K562 (cell line): Measurements from ENCODE around the gene AAMP.

Source experiments
- CCAR2 ChIP-seq: fragments of 200-400 bp; formaldehyde crosslinking; IDR thresholded peaks from 2 replicates; pipeline ENCODE4 v1.6.1; 2017; ENCODE audit warnings: mild to moderate bottlenecking, low read depth, low read length
- ERF ChIP-seq: fragments of 450-650 bp; formaldehyde crosslinking; IDR thresholded peaks from 2 replicates; pipeline ENCODE4 v1.4.0; 2020; ENCODE audit warnings: mild to moderate bottlenecking, mixed read lengths
- EZH2 ChIP-seq: IDR thresholded peaks from 2 replicates; pipeline ENCODE4 v1.6.1; 2012; ENCODE audit warnings: low read depth, mild to moderate bottlenecking, inconsistent platforms, low read length, borderline replicate concordance
- FOXP1 ChIP-seq: sonication (generic); formaldehyde crosslinking; IDR thresholded peaks from 2 replicates; pipeline ENCODE4 v1.8.0; 2022; ENCODE audit warnings: mild to moderate bottlenecking, missing genetic modification reagents
- PHF8 ChIP-seq: fragments of 200-600 bp; sonication (generic); IDR thresholded peaks from 2 replicates; pipeline ENCODE4 v1.6.1; 2012; ENCODE audit warnings: mixed run types, mild to moderate bottlenecking, inconsistent platforms, low read length, moderate library complexity, borderline replicate concordance
- POLR2AphosphoS5 ChIP-seq: IDR thresholded peaks from 2 replicates; pipeline ENCODE4 v1.6.1; 2011; ENCODE audit warnings: mild to moderate bottlenecking, low read depth, low read length, moderate library complexity; ENCODE audit not compliant: control insufficient read depth, insufficient read depth
- SPI1 ChIP-seq: IDR thresholded peaks from 2 replicates; pipeline ENCODE4 v1.6.1; 2011; ENCODE audit warnings: low read depth, low read length, control low read depth, borderline replicate concordance
- SUPT5H ChIP-seq: fragments of 450-650 bp; IDR thresholded peaks from 2 replicates; pipeline ENCODE4 v1.6.1; 2016
- ZNF444 ChIP-seq: fragments of 250-450 bp; sonication (Bioruptor Pico); IDR thresholded peaks from 2 replicates; pipeline ENCODE4 v1.4.0; 2020; ENCODE audit warnings: mild to moderate bottlenecking, moderate library complexity
- TF ChIP-seq, protein P1 (sequence below): fragments of 450-650 bp; formaldehyde crosslinking; IDR thresholded peaks from 2 replicates; pipeline ENCODE4 v1.4.0; 2020; ENCODE audit warnings: mild to moderate bottlenecking, mixed read lengths
- TF ChIP-seq, protein P2 (sequence below): fragments of 450-650 bp; IDR thresholded peaks from 2 replicates; pipeline ENCODE4 v1.6.1; 2016; ENCODE audit warnings: missing biosample characterization, missing genetic modification characterization
- TF ChIP-seq, protein P3 (sequence below): IDR thresholded peaks from 2 replicates; pipeline ENCODE4 v1.6.1; 2014; ENCODE audit warnings: antibody characterized with exemption
- TF ChIP-seq, protein P4 (sequence below), 3 experiments: IDR thresholded peaks in 2 of 3; conservative IDR thresholded peaks in 1 of 3; 2 replicates each; pipeline ENCODE4 v1.5.1; 2011 to 2012; ENCODE audit warnings: low read length in 3 of 3, mild to moderate bottlenecking in 3 of 3, control low read depth in 2 of 3, improper control_type of control experiment in 1 of 3, inconsistent platforms in 1 of 3, low read depth in 1 of 3, mixed read lengths in 1 of 3, moderate library complexity in 1 of 3; ENCODE audit not compliant: insufficient read depth in 2 of 3

DNA sequence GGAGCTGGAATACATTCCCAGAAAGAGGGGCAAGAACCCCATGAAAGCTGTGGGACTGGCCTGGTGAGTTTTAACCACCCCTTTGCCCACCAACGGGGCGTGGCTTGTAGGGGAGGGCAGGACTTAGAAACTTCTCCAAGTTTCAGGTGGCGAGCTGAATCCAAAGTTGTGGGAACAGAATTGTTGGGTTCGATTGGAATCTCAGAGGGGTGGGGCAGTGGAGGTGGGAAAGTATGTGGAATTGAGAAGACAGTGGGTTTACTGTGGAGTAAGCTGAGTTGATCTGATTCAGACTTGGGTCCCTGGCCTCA, 1.5 kb upstream of the AAMP start:
- TF ChIP-seq, protein P1, sequence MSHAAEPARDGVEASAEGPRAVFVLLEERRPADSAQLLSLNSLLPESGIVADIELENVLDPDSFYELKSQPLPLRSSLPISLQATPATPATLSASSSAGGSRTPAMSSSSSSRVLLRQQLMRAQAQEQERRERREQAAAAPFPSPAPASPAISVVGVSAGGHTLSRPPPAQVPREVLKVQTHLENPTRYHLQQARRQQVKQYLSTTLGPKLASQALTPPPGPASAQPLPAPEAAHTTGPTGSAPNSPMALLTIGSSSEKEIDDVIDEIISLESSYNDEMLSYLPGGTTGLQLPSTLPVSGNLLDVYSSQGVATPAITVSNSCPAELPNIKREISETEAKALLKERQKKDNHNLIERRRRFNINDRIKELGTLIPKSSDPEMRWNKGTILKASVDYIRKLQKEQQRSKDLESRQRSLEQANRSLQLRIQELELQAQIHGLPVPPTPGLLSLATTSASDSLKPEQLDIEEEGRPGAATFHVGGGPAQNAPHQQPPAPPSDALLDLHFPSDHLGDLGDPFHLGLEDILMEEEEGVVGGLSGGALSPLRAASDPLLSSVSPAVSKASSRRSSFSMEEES (CRISPR knock-in tag): no peak
- TF ChIP-seq FOXP1 (no peak), CCAR2 (no peak), EZH2 (no peak), ERF (CRISPR knock-in tag) (no peak), SUPT5H (no peak), SPI1 (no peak), PHF8 (no peak), POLR2AphosphoS5 (no peak), ZNF444 (no peak)
- TF ChIP-seq, protein P2, sequence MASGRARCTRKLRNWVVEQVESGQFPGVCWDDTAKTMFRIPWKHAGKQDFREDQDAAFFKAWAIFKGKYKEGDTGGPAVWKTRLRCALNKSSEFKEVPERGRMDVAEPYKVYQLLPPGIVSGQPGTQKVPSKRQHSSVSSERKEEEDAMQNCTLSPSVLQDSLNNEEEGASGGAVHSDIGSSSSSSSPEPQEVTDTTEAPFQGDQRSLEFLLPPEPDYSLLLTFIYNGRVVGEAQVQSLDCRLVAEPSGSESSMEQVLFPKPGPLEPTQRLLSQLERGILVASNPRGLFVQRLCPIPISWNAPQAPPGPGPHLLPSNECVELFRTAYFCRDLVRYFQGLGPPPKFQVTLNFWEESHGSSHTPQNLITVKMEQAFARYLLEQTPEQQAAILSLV (tag): no peak
- TF ChIP-seq, protein P3, sequence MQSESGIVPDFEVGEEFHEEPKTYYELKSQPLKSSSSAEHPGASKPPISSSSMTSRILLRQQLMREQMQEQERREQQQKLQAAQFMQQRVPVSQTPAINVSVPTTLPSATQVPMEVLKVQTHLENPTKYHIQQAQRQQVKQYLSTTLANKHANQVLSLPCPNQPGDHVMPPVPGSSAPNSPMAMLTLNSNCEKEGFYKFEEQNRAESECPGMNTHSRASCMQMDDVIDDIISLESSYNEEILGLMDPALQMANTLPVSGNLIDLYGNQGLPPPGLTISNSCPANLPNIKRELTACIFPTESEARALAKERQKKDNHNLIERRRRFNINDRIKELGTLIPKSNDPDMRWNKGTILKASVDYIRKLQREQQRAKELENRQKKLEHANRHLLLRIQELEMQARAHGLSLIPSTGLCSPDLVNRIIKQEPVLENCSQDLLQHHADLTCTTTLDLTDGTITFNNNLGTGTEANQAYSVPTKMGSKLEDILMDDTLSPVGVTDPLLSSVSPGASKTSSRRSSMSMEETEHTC: no peak
- TF ChIP-seq, protein P4, sequence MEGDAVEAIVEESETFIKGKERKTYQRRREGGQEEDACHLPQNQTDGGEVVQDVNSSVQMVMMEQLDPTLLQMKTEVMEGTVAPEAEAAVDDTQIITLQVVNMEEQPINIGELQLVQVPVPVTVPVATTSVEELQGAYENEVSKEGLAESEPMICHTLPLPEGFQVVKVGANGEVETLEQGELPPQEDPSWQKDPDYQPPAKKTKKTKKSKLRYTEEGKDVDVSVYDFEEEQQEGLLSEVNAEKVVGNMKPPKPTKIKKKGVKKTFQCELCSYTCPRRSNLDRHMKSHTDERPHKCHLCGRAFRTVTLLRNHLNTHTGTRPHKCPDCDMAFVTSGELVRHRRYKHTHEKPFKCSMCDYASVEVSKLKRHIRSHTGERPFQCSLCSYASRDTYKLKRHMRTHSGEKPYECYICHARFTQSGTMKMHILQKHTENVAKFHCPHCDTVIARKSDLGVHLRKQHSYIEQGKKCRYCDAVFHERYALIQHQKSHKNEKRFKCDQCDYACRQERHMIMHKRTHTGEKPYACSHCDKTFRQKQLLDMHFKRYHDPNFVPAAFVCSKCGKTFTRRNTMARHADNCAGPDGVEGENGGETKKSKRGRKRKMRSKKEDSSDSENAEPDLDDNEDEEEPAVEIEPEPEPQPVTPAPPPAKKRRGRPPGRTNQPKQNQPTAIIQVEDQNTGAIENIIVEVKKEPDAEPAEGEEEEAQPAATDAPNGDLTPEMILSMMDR (IDR thresholded peaks at IDR 0.05 in 2 of 3, conservative IDR thresholded peaks at IDR 0.05 in 1 of 3; ENCODE audit: insufficient read depth in 2 of 3, low read depth in 1 of 3, low read length in 3 of 3): no peak
